GM06990 (cell line): ENCODE results near the gene CCL26.
A peak's percentile ranks its signal among the peaks of the same experiment; 100 is the strongest.
"Not testable (repeated sequence)": the region's sequence is repeated elsewhere in the genome, so short reads cannot be mapped to it uniquely, and the experiment has no call there.

Source experiments
- DNase-seq: peaks from one replicate; pipeline ENCODE4 v3.0.0-alpha.2; 2011; ENCODE audit not compliant: insufficient read length; ENCODE audit errors: extremely low read depth
- H3K27me3 ChIP-seq: replicated peaks from 2 replicates; pipeline ENCODE4 v1.6.0; 2011; ENCODE audit warnings: low read length; ENCODE audit not compliant: control insufficient read depth, insufficient read depth
- H3K36me3 ChIP-seq: 2 replicates; pipeline ENCODE4 v1.5.1; 2011; ENCODE audit warnings: low read length; ENCODE audit not compliant: control insufficient read depth, insufficient read depth
- H3K4me3 ChIP-seq: replicated peaks from 2 replicates; pipeline ENCODE4 v1.5.1; 2011; ENCODE audit warnings: low read depth, mild to moderate bottlenecking, control low read depth, low read length
- TF ChIP-seq, protein P1 (sequence below): IDR thresholded peaks from 2 replicates; pipeline ENCODE4 v1.5.1; 2011; ENCODE audit warnings: low read length, control low read depth, mild to moderate bottlenecking, inconsistent platforms; ENCODE audit not compliant: insufficient read depth, poor library complexity, severe bottlenecking

The CCL26 gene

DNA sequence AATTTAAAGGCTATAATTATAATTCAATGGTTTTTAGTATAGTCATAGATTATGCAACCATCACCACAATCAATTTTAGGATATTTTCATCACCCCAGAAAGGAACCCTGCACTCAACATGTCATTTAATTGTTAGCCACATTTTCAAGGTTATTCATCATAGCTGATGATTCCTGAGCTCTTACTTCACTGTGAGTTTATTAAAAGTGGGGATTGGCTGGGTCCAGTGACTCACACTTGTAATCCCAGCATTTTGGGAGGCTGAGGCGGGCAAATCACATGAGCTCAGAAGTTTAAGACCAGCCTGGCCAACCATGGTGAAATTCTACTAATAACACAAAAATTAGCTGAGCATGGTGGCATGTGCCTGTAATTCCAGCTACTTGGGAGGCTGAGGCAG is 787 bp downstream of the CCL26 start:
- TF ChIP-seq, protein P1, sequence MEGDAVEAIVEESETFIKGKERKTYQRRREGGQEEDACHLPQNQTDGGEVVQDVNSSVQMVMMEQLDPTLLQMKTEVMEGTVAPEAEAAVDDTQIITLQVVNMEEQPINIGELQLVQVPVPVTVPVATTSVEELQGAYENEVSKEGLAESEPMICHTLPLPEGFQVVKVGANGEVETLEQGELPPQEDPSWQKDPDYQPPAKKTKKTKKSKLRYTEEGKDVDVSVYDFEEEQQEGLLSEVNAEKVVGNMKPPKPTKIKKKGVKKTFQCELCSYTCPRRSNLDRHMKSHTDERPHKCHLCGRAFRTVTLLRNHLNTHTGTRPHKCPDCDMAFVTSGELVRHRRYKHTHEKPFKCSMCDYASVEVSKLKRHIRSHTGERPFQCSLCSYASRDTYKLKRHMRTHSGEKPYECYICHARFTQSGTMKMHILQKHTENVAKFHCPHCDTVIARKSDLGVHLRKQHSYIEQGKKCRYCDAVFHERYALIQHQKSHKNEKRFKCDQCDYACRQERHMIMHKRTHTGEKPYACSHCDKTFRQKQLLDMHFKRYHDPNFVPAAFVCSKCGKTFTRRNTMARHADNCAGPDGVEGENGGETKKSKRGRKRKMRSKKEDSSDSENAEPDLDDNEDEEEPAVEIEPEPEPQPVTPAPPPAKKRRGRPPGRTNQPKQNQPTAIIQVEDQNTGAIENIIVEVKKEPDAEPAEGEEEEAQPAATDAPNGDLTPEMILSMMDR: no peak
- no peak for DNase-seq
- Histone ChIP-seq H3K27me3 (no peaks in the 10 kb centered on the region), H3K36me3 (no peaks in the 10 kb centered on the region), H3K4me3 (no peak overlapping the region)

DNA sequence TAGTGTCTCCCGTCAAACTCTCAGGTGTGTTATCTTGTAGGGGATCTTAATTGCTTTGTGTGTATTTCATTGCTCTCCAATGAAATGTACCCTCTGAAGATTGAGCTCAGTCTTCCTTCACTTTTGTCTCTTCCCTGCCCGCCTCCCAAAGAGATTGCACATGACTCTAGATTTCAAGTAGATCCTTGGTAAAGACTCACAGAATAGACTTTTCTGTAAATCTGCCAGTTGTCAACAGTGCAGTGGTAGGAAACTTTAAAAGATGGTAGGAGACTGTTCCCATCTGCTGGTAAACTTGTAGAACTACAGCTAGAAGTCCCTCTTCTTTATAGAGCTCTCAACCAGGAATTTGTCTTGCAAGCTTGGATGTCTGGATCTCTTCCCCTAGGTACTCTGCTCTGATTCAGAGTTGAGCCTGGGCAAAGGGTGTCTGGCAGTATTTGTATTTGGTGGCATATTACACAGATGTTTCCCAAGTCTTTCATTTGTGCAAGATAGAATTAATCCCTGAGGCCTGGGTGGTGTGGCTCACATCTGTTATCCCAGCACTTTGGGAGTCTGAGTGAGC is 9.6 kb downstream of the CCL26 start:
- DNase-seq: no peak
- TF ChIP-seq, protein P1: peak; percentile 68
- Histone ChIP-seq H3K4me3 (no peak overlapping the region), H3K36me3 (no peaks in the 10 kb centered on the region), H3K27me3 (no peaks in the 10 kb centered on the region)

DNA sequence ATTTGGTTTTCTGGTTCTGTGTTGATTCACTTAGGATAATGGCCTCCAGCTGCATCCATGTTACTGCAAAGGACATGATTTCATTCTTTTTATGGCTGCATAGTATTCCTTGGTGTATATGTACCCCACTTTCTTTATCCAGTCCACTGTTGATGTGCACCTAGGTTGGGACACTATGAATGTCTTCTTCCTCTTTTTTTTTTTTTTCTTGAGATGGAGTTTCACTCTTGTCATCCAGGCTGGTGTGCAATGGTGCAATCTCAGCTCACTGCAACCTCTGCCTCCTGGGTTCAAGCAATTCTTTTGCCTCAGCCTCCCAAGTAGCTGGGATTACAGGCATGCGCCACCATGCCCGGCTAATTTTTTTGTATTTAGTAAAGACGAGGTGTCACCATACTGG is 10.2 kb downstream of the CCL26 start:
- not testable (repeated sequence) for H3K36me3 ChIP-seq, H3K27me3 ChIP-seq, DNase-seq, H3K4me3 ChIP-seq

DNA sequence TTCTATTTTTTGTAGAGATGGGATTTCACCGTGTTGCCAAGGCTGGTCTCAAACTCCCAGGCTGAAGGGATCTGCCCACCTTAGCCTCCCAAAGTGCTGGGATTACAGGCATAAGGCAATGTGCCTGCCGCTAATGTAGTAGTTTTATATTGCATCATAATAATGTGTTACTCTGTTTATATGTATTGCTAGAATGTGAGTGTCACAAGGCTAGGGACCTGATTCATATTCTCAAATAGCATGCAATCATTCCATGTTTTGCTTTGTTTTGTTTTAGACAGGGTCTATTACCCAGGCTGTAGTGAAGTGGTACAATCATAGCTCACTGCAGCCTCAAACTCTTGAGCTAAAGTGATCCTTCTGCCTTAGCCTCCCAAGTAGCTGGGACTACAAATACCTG is 13.5 kb downstream of the CCL26 start:
- DNase-seq: no peak
- no peaks in the 10 kb centered on the region for H3K27me3 ChIP-seq
- no peak overlapping the region for H3K4me3 ChIP-seq
- no peaks in the 10 kb centered on the region for H3K36me3 ChIP-seq
- TF ChIP-seq, protein P1: no peak

DNA sequence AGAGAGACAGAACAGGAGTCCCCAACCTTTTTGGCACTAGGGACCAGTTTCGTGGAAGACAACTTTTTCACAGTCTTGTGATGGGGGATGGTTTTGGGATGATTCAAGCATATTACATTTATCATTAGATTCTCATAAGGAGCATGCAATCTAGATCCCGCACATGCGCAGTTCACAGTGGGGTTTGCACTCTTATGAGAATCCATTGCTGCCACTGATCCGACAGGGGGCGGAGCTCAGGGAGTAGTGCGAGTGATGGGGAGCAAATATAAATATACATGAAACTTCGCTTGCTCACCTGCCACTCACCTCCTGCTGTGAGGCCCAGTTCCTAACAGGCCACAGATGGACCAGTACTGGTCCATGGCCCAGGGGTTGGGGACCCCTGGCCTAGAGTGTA is 14.2 kb downstream of the CCL26 start:
- DNase-seq: no peak
- H3K4me3 ChIP-seq: no peak overlapping the region
- no peaks in the 10 kb centered on the region for H3K36me3 ChIP-seq
- TF ChIP-seq, protein P1: no peak
- H3K27me3 ChIP-seq: no peaks in the 10 kb centered on the region

DNA sequence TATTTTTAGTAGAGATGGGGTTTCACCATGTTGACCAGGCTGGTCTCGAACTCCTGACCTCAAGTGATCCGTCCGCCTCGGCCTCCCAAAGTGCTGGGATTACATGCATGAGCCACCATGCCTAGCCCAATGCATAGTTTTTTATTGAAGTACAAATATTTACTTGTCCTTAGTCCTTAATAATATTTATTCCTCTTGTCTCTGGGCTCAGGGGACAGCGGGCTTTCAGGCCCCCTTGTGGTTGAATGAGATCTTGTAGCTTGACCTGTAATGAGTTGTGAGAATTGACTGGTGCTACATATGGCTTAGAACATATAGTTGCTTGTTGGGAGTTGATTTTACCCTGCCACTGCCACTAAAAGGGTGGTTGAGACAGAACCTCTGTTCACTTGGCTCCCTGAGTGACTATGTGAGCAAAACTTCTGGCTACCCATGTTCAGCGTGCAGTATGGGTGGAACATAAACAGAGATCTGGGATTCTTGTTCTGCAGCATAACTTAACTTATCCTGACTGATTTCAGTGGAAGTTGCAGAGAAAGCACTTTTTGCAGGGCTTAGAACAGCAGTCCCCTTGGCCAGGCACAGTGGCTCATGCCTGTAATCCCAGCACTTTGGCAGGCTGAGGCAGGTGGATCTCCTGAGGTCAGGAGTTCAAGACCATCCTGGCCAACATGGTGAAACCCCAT is 14.9 kb downstream of the CCL26 start:
- DNase-seq: no peak
- TF ChIP-seq, protein P1: peak; percentile 50
- H3K27me3 ChIP-seq: no peaks in the 10 kb centered on the region
- no peak overlapping the region for H3K4me3 ChIP-seq
- H3K36me3 ChIP-seq: no peaks in the 10 kb centered on the region
